ENCODE data around the gene ZSWIM1. TPM values are rescaled to one million over a fixed set of nuclear protein-coding genes. Genes with fewer than 3 reads are reported as not detected.

ZSWIM1 gene
- total and polyA plus RNA-seq, 2 of the 13 experiments (the other 11 are each of a cell fraction or from before 2014, with no cell fraction given): 9.5 to 11.7 TPM

GRCh38 chr20:45918182-45918737 lies 37.2 kb downstream of the ZSWIM1 start (continued):
- 0 out of 2 replicates have a peak, but pooled peaks have one; percentile 26 for TF ChIP-seq ZNF766 (CRISPR knock-in tag; IDR thresholded peaks at IDR 0.05; ENCODE audit: borderline replicate concordance)
- TF ChIP-seq PCBP2 (optimal IDR thresholded peaks at IDR 0.05; ENCODE audit: low read depth, low read length, poor library complexity, severe bottlenecking): no peak
- no peak for TF ChIP-seq ZFP91 (CRISPR knock-in tag; IDR thresholded peaks at IDR 0.05; ENCODE audit: borderline replicate concordance)
- TF ChIP-seq ZNF607 (CRISPR knock-in tag; IDR thresholded peaks at IDR 0.05; ENCODE audit: borderline replicate concordance): no peak
- TF ChIP-seq KLF9 (CRISPR knock-in tag; IDR thresholded peaks at IDR 0.05; ENCODE audit: low read depth): no peak
- TF ChIP-seq MBD4 (IDR thresholded peaks at IDR 0.05; ENCODE audit: borderline replicate concordance, low read length): no peak
- TF ChIP-seq ZNF549 (CRISPR knock-in tag; IDR thresholded peaks at IDR 0.05): no peak
- TF ChIP-seq ATF7-NPFF (CRISPR knock-in tag; IDR thresholded peaks at IDR 0.05; ENCODE audit: low read depth): no peak
- TF ChIP-seq HDAC1 (CRISPR knock-in tag; IDR thresholded peaks at IDR 0.05): no peak
- TF ChIP-seq NR2C2 (CRISPR knock-in tag; IDR thresholded peaks at IDR 0.05; ENCODE audit: borderline replicate concordance): no peak
- no peak for TF ChIP-seq ZFP41 (CRISPR knock-in tag; IDR thresholded peaks at IDR 0.05; ENCODE audit: borderline replicate concordance)
- TF ChIP-seq ZNF414 (CRISPR knock-in tag; IDR thresholded peaks at IDR 0.05): no peak
- peak; percentile 66 for TF ChIP-seq BCL6 (CRISPR knock-in tag; IDR thresholded peaks at IDR 0.05)
- no peak for TF ChIP-seq ZBTB39 (CRISPR knock-in tag; IDR thresholded peaks at IDR 0.05)
- no peak for TF ChIP-seq NCOA2 (CRISPR knock-in tag; IDR thresholded peaks at IDR 0.05)
- no peak for TF ChIP-seq SP2 (CRISPR knock-in tag; IDR thresholded peaks at IDR 0.05)
- TF ChIP-seq PITX1 (CRISPR knock-in tag; IDR thresholded peaks at IDR 0.05): no peak
- no peak for TF ChIP-seq NR2F2 (IDR thresholded peaks at IDR 0.05; ENCODE audit: borderline replicate concordance, low read depth)
- TF ChIP-seq MATR3 (CRISPR knock-in tag; IDR thresholded peaks at IDR 0.05): no peak
- no peak for TF ChIP-seq EED (CRISPR knock-in tag; IDR thresholded peaks at IDR 0.05)
- TF ChIP-seq ZNF44 (CRISPR knock-in tag; IDR thresholded peaks at IDR 0.05): no peak
- TF ChIP-seq HMGXB4 (CRISPR knock-in tag; IDR thresholded peaks at IDR 0.05; ENCODE audit: borderline replicate concordance in 1 of 2, low read depth in 1 of 2): no peak
- TF ChIP-seq UBTF (CRISPR knock-in tag; IDR thresholded peaks at IDR 0.05): no peak
